ENCODE results near the gene USP24.
A peak's percentile ranks its signal among the peaks of the same experiment; 100 is the strongest.

Gene USP24

DNA sequence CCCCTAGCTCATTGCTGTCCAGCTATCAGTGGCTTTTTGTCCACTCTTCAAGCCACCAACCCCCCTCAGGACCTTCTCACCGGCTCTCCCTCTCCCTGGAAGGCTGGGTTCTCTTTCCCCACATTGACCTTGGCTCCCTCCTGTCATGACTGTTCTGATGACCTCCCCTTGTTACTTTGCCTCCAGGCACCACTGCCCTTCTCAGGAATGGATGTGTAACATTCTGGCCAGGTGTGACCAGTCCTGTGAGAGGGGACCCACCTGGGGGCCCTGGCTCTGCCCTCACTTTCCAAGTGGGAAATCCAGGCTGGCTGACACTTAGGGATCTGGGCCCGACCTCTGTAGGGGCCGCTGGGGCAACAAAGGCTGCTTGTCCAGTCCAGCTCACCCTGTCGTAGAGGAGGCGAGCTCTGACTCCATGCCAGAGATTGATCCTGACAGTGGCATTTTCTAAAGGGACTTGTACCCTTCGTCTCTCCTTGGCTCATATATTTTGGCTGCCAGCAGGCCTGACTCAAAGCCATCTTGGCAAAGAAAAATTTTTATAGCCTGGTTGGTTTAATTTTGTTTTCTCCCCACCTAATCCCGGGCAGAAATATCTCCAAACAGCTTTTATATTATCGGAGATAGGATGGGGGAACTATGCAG is 37.9 kb upstream of the USP24 start:
- no peak for DNase-seq (ENCODE audit: low read depth)
- no peak overlapping the region for H3K4me3 ChIP-seq (ENCODE audit: low read length)
- TF ChIP-seq, protein P1, sequence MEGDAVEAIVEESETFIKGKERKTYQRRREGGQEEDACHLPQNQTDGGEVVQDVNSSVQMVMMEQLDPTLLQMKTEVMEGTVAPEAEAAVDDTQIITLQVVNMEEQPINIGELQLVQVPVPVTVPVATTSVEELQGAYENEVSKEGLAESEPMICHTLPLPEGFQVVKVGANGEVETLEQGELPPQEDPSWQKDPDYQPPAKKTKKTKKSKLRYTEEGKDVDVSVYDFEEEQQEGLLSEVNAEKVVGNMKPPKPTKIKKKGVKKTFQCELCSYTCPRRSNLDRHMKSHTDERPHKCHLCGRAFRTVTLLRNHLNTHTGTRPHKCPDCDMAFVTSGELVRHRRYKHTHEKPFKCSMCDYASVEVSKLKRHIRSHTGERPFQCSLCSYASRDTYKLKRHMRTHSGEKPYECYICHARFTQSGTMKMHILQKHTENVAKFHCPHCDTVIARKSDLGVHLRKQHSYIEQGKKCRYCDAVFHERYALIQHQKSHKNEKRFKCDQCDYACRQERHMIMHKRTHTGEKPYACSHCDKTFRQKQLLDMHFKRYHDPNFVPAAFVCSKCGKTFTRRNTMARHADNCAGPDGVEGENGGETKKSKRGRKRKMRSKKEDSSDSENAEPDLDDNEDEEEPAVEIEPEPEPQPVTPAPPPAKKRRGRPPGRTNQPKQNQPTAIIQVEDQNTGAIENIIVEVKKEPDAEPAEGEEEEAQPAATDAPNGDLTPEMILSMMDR (IDR thresholded peaks at IDR 0.05; ENCODE audit: insufficient read depth, low read depth, low read length, missing control alignments): no peak

GRCh38 chr1:55250399-55251075 is 35.4 kb upstream of the USP24 start:
- no peak for DNase-seq (ENCODE audit: low read depth)
- H3K4me3 ChIP-seq (ENCODE audit: low read length): no peak overlapping the region
- TF ChIP-seq, protein P1 (IDR thresholded peaks at IDR 0.05; ENCODE audit: insufficient read depth, low read depth, low read length, missing control alignments): no peak

DNA sequence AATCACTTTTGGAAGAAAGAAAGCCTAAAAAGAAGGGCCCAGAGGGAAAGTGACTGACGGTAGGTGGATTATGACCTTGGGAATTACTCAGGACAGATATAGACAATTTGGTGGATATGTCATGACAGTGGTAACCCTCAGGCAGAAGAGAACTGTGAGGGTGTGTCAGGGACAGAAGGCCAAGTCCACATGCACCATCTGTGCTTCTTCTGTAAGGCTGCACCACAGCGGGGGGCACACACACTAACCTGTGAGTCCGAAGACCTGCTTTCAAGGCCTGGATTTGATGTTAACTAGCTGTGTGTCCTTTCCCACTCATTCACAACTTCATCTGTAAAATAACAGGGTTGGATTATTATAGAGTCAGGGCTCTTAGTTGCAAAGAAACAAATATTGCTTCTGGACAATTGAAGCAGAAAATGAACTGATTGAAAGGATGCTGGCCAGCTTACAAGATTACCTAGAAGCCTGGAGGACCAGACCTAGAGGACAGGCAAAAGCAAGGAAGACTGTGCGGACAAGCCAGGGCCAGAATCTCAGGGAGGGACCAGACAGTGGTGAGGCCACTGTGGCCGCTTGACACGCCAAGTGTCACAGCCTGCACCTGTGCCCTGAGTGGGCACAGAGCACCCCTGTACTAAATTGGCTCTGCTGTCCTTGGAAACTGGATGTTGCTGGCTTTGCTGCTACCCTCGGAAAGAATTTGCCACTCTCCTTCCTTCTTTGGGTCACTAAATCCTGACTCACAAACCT is 34.7 kb upstream of the USP24 start:
- no peak overlapping the region for H3K4me3 ChIP-seq (ENCODE audit: low read length)
- TF ChIP-seq, protein P1 (IDR thresholded peaks at IDR 0.05; ENCODE audit: insufficient read depth, low read depth, low read length, missing control alignments): no peak
- no peak for DNase-seq (ENCODE audit: low read depth)

DNA sequence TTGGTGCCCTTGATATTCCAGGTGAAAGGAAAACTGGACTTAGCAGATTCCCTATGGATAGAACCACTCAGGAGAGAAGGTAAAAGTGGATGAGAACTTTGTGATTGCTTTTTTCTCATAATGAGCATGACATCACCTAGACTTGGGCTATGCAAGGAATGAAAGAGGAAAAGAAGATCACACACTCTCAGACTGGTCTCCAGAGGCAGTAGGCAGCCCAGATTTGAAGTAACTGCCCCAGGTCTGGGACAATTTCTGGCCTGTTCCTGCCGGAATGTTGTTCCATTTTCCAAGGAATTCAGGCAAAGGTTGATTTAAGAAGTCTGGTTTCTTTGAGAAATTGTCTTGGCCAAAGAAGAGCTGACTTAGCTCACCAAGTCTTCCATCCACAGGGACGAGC is 31.7 kb upstream of the USP24 start:
- TF ChIP-seq, protein P1 (IDR thresholded peaks at IDR 0.05; ENCODE audit: insufficient read depth, low read depth, low read length, missing control alignments): no peak
- DNase-seq (ENCODE audit: low read depth): no peak
- H3K4me3 ChIP-seq (ENCODE audit: low read length): no peak overlapping the region

- TF ChIP-seq, protein P1 (IDR thresholded peaks at IDR 0.05; ENCODE audit: insufficient read depth, low read depth, low read length, missing control alignments): no peak
- no peak overlapping the region for H3K4me3 ChIP-seq (ENCODE audit: low read length)
- no peak for DNase-seq (ENCODE audit: low read depth)
Measured at GRCh38 chr1:55246331-55246730, 31.2 kb upstream of the USP24 start.

DNA sequence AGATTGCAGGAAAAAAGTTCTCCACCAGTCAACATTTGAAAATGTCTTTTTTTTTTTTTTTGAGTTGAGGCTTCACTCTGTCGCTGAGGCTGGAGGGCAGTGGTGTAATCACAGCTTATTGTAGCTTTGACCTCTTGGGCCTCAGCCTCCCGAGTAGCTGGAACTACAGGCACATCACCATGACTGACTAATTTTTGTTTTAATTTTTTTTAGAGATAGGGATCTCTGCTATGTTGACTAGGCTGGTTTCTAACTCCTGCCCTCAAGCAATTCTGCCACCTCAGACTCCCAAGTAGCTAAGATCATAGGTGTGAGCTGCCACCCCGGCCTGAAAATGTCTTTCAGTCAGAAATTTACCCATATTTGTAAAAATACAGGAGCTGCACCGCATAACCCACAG is 30.6 kb upstream of the USP24 start:
- TF ChIP-seq, protein P1 (IDR thresholded peaks at IDR 0.05; ENCODE audit: insufficient read depth, low read depth, low read length, missing control alignments): no peak
- peak; percentile 78 for DNase-seq (ENCODE audit: low read depth)
- no peak overlapping the region for H3K4me3 ChIP-seq (ENCODE audit: low read length)

Measured in epithelial cell of esophagus (primary cell).